Suppressor macrophage (primary cell): Measurements from ENCODE around the gene KCNQ1.
A peak's percentile ranks its signal among the peaks of the same experiment; 100 is the strongest.

ENCODE experiments used
- DNase-seq, 4 experiments: peaks; one replicate each; pipeline ENCODE4 v3.0.0-alpha.2; 2020 to 2022
- total RNA-seq, 17 experiments: gene quantifications; one replicate each; lab custom pipeline; 2026; ENCODE audit warnings: mixed read lengths in 6 of 17, inconsistent platforms in 3 of 17; lab: John Stamatoyannopoulos, UW

KCNQ1 gene, protein sequence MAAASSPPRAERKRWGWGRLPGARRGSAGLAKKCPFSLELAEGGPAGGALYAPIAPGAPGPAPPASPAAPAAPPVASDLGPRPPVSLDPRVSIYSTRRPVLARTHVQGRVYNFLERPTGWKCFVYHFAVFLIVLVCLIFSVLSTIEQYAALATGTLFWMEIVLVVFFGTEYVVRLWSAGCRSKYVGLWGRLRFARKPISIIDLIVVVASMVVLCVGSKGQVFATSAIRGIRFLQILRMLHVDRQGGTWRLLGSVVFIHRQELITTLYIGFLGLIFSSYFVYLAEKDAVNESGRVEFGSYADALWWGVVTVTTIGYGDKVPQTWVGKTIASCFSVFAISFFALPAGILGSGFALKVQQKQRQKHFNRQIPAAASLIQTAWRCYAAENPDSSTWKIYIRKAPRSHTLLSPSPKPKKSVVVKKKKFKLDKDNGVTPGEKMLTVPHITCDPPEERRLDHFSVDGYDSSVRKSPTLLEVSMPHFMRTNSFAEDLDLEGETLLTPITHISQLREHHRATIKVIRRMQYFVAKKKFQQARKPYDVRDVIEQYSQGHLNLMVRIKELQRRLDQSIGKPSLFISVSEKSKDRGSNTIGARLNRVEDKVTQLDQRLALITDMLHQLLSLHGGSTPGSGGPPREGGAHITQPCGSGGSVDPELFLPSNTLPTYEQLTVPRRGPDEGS
- total RNA-seq: 10.5 to 40.9 (median 17.4) reads per million in 17 experiments

DNA sequence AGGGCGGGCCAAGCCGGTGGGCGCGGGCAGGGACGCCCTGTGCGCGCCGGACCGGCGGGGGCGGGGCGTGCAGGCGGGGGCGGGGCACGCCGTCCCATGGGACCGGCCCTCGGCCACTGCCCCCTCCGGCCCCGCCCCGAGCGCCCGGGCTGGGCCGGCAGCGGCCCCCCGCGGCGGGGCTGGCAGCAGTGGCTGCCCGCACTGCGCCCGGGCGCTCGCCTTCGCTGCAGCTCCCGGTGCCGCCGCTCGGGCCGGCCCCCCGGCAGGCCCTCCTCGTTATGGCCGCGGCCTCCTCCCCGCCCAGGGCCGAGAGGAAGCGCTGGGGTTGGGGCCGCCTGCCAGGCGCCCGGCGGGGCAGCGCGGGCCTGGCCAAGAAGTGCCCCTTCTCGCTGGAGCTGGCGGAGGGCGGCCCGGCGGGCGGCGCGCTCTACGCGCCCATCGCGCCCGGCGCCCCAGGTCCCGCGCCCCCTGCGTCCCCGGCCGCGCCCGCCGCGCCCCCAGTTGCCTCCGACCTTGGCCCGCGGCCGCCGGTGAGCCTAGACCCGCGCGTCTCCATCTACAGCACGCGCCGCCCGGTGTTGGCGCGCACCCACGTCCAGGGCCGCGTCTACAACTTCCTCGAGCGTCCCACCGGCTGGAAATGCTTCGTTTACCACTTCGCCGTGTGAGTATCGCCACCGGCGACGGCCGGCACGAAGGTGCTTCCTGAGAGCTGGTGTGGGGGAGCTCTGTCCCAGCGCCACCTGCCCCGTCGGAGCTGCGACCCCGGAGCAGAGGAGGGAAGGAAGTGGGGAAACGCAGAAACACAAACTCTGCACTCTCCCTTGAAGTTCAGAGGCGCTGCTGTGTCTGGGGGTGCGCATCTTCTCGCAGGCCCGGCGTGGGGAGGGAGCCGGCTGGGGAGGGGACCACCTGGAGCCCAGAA, at the start of gene KCNQ1:
Gene KCNQ1, plus strand, starts transcription at position 188 of the 925 bp plus-strand sequence. Its CDS starts 91 bp downstream, at position 279.
- DNase-seq: peak; percentile 79 to 93 (median 87)

DNA sequence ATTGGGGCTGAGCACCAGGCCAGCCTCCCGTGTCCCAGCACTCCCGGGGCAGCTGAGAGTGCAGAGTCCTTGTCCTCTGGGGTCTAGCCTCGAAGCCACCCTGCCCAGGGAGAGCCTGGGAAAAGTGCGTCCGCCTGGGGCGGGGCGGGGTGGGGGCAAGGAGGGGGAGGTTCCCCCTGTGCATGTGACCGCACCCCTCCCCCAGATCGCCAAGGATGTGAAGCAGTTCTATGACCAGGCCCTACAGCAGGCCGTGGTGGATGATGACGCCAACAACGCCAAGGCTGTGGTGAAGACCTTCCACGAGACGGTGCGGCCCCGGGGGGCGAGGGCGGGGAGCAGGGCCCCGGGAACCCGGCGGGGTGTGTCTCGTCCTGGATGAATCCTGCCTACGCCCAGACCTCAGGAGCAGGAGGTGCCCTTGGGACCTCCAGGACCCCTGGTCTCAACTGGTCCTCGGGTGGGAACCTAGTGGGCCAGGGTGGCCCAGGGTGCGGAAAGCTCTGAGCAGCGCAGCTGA, 49.5 kb upstream of the KCNQ1 start:
- no peak for DNase-seq

DNA sequence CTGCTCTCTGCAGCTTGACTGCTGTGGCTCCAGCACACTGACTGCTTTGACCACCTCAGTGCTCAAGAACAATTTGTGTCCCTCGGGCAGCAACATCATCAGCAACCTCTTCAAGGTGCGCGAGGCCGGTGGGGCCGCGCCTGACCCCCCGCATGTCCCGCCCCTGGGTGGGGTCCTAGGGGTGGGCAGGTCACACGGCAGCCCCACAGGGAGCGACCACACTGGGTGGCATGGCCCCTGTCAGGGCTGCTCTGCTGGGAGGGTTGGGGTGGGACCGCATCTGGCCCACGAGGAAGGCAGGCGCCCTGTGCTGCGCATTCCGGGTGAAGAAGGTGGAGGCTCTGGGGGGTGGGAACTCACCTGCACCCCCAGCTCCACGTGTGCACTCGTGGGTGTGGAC, 49.0 kb upstream of the KCNQ1 start:
- DNase-seq: no peak

DNA sequence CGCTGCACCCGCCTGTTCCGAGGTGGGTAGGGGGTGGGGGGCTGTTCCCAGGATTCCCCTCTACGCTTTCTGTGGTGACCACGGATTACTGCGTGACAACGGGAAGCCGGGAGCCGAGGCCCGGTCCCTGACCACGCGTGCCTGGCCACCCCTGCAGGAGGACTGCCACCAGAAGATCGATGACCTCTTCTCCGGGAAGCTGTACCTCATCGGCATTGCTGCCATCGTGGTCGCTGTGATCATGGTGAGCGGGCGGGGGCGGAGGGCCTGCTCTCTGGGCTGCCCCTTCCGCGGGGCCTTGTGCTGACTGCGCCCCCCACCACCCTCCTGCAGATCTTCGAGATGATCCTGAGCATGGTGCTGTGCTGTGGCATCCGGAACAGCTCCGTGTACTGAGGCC, 48.3 kb upstream of the KCNQ1 start:
- DNase-seq: no peak

DNA sequence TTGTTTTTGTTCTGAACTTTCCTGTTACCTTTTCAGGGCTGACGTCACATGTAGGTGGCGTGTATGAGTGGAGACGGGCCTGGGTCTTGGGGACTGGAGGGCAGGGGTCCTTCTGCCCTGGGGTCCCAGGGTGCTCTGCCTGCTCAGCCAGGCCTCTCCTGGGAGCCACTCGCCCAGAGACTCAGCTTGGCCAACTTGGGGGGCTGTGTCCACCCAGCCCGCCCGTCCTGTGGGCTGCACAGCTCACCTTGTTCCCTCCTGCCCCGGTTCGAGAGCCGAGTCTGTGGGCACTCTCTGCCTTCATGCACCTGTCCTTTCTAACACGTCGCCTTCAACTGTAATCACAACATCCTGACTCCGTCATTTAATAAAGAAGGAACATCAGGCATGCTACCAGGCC, 47.8 kb upstream of the KCNQ1 start:
- no peak for DNase-seq

DNA sequence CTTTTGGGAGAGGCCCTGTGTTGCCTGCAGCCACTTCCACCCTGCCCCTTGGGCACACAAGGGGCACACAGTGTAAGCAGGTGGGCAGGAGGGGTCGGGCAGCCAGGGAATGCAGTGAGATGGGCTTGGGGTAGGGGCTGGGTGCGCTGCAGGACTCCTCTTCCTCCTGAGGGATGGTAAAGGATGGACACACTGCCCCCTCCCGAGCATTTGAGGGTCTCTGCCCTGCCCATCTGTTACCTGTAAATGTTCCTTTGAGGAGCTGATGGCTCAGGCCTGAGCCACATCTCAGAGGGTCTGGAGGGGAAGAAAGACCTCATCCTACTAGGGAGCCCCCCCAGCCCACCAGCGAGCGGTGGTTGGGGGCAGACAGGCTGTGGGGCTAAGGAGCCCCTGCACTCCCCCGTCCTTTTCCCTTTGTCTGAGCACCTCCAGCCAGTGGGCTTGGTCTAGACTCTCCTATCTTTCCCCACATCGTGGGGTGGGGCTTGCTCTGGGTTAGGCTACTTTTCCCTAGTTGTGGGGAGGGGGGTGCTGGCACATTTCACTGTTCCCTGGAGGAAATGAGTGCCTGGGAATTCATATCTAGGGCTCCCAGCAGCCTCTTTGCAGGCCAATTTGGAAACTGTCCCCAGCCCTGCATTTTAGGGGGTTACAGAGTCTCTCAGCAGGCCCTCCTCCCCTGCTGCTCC, 46.0 kb upstream of the KCNQ1 start:
- DNase-seq: no peak

DNA sequence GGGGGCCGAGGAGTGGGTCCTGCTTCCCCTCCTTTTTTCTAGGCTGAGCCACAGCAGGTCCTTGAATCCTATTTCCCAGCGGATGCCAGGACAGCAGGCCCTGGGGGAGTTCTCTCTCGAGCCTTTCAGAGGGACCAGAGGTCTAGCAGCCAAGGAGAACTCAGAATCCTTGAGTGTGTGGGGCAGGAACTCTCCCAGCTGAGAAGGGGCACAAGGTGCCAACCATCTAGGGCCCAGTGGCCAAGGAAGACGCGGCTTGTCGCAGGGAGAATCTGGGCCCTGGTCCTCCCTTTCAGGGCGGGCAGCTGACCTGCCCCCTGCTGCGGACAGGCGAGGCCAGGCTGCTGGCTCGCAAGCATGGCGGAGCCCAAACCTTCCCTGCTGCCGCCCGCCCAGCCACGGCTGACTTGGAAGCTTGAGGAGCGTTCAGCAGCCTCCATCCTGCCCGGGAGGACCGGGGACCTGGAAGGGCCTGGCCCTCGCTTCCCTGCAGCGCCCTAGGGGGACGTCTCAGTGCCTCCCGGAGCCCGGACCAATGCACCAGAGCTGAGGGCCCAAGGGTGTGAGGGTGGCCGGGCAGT, 45.2 kb upstream of the KCNQ1 start:
- DNase-seq: peak in 3 of 4 experiments; percentile 20 to 47 (median 31)

DNA sequence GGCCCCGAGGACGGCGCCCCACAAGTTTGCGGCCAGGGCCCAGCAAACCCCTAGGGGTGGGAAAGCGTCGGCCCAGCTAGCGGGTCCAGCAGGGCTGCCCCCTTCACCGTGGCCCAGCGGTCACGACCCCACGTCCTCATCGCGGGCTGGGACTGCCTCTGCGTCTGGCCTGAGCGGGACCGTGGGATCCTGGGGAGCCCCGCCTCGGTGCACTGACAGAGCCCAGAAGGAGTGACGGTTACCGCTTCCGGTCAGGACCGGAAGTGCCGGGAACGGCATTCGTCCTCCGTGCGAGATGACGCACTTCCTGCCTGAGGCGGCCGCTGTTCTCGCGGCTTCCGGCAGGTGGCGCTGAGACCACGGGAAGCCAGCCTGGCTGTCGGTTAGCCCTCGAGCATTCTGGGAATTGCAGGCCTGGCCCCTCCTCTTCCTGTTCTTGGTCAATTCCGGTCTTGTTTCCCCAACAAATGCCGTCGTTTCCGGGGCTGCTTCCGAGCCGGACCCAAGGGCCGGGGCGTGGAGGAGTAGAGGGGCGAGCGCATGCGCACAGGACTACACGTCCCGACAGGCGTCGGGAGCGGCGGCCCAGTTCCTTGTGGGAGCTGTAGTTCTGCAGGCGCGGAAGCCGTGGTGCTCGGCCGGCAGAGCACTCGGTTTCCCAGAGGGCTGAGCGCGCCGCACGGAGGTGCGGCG, 44.6 kb upstream of the KCNQ1 start, which contains the start of gene TSSC4:
Gene TSSC4, plus strand, starts transcription at position 682 of the 693 bp plus-strand sequence. CDS start 1,884 bp downstream, outside the sequence.
- DNase-seq: peak; percentile 100

DNA sequence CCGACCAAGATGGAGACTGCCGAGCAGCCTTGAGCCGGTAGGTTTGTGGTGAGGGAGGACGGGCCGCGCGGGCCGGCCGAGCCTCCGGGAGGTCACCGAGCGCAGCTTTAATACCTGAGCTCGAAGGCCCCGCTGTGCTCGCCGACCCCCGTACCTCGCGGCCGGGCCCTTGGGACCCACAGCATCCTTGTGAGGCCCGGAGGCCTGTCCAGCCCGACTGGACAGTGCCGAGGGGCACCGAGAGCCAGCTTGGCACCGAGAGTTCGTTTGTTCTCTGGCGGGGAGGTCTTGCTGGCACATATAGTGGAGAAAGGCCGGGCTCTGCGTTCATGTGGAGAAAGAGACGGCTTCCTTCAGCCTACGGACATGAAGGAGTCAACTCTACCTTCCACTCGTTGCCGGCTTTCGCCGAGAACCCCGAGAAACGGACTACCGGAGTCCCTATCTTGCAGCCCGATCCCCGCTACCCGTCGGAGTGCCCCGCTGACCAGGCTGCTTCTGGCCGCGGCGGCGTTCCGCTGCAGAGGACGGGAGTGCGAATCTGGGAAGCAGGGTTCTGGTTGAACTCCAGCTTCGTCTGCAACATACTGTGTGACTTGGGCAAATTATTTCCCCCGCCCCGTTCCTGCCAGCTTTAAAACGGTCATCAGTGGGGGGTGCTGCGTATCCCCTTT, 43.9 kb upstream of the KCNQ1 start:
- DNase-seq: peak in 1 of 4 experiments; percentile 21

DNA sequence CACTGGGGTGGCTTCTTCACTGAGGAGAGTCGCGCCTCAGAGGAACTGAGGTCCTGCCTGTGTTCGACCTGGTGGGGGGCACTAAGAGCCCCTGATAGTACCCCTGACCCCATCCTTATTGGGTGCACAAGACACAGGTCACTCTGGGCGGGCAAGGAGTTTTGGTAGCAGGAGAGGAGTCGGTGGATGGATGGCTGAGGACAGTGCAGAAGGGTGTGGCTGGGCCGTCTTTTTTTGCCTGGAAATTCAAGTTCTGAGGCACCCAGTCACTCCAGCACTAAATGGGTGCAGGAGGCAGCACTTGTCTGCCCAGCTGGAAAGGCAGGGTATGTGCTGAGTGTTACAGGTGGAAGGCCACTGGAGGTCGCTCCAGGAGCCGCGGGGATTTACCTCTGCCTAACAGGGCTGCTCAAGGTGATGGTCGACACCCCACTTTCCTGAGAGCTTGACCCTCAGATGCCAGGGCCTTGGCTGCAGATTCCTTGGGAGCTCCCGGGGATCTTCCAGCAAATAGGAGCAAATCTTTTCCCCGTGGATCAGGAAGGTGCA, 43.3 kb upstream of the KCNQ1 start:
- DNase-seq: no peak

DNA sequence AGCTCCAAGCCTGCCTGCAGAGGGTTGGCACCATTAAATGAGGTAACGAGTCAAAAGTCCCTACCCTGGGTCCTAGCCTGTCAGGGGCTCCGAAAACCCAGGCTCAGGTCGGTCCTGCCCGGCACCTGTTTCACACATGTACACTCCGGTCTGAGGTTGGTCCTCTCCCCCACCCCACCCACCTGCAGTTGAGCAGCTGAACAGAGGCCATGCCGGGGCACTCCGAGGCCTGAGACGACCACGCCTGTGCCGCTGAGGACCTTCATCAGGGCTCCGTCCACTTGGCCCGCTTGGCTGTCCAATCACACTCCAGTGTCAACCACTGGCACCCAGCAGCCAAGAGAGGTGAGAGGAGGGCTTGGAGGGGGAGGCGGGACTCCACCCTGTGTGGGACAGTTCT, 42.7 kb upstream of the KCNQ1 start:
- DNase-seq: no peak

DNA sequence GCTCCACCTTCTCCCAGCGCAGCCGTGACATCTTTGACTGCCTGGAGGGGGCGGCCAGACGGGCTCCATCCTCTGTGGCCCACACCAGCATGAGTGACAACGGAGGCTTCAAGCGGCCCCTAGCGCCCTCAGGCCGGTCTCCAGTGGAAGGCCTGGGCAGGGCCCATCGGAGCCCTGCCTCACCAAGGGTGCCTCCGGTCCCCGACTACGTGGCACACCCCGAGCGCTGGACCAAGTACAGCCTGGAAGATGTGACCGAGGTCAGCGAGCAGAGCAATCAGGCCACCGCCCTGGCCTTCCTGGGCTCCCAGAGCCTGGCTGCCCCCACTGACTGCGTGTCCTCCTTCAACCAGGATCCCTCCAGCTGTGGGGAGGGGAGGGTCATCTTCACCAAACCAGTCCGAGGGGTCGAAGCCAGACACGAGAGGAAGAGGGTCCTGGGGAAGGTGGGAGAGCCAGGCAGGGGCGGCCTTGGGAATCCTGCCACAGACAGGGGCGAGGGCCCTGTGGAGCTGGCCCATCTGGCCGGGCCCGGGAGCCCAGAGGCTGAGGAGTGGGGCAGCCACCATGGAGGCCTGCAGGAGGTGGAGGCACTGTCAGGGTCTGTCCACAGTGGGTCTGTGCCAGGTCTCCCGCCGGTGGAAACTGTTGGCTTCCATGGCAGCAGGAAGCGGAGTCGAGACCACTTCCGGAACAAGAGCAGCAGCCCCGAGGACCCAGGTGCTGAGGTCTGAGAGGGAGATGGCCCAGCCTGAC, 41.7 kb upstream of the KCNQ1 start:
- no peak for DNase-seq

DNA sequence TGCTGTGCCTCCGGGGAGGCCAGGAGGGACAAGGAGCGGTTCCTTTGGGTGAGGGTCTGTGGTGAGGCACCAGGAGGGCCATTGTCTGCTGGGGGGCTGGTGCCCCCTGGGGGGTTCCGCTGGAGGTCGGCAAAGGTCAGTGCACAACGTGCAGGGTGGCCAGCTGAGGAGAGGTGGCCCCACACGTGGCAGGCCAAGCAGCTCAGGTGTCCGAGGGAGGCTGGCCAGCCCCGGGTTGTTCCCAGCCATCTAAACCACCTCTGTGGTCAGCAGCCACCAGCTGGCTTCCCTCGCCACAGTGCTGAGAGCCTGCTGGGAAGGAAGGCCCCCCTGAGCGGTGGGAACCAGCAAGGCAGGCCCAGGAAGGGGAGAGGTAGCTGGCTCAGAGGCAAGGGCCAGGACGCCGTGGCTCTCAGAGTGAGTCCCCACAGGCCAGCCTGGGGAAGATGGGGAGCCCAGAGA, 40.0 kb upstream of the KCNQ1 start:
- DNase-seq: no peak

DNA sequence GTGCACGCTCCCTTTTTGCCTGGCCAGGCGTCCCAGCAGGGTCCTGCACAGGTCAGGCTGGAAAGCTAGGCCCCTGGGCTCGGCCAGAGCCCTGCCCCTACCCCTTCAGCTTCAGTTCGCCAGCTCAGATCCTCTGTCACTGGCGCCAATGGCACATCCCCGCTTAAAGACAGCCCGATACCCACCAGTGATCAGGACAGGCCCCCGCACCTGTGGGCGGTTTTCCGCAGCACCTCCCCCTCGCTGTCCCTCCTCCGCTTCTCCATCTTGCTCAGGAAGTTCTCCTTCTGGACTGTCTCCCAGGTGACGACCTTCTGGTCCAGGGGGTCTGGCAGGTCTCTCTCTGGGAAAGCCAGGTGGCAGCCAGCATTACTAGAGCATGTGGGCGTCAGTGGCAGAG, 38.4 kb upstream of the KCNQ1 start:
- DNase-seq: no peak

DNA sequence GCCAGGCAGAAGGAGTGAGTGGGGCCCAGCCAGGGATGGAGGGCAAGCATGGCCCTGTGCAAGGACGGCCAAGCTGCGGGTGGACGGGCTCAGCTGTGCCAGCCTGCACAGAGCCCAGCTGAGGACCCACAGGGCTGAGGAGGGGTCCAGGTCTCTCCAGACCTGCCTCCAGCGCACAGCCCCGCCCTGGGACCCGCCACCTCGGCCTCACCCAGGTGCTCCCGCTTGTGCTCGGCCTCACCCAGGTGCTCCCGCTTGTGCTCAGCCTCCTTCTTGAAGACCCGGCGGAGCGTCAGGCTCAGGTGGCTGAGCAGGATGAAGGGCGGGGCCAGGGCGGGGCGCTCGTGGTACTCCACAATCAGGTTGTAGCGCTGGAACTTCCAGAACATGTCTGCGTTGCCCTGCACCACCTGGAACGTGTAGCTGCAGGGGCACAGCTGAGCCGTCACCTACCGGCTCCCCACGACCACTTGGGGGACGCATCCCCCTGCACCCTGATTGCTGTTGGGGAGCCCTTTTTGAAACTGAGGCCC, 37.9 kb upstream of the KCNQ1 start:
- no peak for DNase-seq

DNA sequence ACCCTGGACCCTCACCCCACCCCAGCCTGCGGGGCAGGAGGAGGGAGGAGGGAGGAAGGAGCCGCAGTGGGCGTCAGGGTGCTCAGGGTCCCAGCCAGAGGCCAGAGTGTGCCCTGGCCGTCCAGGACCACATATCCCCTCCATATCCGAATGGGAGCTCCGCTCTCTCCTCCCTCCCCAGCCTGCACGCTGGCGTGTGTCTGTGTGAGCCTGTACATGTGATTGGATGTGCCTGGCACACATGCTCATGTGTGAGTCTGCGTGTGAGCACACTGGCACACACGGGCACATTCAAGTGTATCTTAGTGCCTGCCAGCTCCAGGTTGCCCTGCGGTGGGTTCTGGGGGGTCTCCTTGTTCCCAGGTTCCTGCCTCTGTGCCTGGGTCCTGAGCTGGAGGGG, 36.1 kb upstream of the KCNQ1 start:
- no peak for DNase-seq

DNA sequence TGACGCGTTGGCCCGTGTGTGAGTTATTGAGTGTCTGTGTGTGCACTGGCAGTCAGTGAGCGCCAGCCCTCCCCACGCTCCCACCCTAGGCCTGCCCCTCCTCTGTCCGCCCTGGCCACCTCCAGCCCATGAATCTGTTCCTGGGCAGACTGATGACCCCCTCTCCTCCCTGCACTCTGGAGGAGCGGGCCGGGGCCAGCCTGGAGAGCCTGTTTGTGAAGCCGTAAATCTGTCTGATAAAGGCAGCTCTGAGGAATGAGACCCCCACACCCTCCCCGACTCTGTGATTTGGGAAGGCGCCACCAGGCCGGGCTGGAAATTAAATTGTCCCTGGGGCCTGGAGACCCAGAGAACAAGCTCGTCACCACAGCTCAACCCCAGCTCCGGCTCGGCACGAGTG, 35.7 kb upstream of the KCNQ1 start:
- DNase-seq: no peak

DNA sequence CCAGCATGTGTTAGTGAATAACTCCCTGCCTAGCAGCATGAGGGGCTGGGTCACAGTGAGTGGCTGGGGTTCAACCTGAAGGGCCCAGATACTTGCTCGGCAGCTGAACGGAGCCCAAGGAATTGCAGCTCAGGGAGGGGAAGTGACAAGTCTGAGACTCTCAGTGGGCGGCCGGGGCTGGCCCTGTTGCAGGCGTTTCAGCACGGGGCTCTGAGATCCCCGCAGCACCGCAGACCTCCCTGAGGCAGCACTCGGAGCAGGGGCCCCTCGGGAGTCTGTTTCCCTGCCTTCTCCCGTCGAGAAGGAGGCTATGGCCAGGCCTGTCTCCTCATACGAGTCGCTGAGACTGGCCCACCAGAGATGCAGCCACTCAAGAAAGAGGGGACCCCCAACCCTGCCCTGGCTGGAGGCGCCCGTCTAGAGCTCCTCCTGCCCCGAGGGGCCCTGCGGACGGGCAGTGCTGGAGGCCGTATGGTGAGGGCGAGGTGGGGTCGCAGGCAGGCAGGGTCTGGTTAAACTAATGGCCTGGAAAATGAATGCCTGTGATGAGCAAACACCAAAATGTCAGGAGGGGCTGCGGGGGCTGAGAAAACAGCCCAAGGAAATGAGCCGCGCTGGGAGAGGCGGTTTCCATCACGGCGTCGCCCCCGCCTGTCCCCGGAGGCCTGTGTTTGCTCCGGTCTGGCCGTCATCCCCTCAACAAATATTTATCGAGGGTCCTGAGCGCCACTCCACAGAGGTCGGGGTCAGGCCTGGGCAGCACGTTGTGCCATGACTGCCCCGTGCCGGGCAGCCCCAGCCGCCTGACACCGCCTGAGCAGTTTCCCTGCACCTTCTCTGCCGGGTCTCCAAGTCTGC, 35.0 kb upstream of the KCNQ1 start:
- peak in 1 of 4 experiments; percentile 41 for DNase-seq
